ENCODE data around the gene KCNH1.

- TF ChIP-seq, protein P1, sequence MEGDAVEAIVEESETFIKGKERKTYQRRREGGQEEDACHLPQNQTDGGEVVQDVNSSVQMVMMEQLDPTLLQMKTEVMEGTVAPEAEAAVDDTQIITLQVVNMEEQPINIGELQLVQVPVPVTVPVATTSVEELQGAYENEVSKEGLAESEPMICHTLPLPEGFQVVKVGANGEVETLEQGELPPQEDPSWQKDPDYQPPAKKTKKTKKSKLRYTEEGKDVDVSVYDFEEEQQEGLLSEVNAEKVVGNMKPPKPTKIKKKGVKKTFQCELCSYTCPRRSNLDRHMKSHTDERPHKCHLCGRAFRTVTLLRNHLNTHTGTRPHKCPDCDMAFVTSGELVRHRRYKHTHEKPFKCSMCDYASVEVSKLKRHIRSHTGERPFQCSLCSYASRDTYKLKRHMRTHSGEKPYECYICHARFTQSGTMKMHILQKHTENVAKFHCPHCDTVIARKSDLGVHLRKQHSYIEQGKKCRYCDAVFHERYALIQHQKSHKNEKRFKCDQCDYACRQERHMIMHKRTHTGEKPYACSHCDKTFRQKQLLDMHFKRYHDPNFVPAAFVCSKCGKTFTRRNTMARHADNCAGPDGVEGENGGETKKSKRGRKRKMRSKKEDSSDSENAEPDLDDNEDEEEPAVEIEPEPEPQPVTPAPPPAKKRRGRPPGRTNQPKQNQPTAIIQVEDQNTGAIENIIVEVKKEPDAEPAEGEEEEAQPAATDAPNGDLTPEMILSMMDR (conservative IDR thresholded peaks at IDR 0.05) = no peak
- TF ChIP-seq ZFX (IDR thresholded peaks at IDR 0.05) = no peak
Observed at GRCh38 chr1:210741564-210741963, 392.4 kb downstream of the KCNH1 start.
